ENCODE measurements around the gene MSH3.

Gene MSH3

GRCh38 chr5:80668016-80668969, 13.8 kb downstream of the MSH3 start:
- TF ChIP-seq CTCF (IDR thresholded peaks at IDR 0.05; ENCODE audit: low read depth, low read length), result no peak
- DNase-seq (ENCODE audit: extremely low read depth, low read depth), result no peak

GRCh38 chr5:80672140-80672736, 17.8 kb downstream of the MSH3 start:
- DNase-seq (ENCODE audit: extremely low read depth, low read depth), result peak; percentile 44
- peak; percentile 91 for TF ChIP-seq CTCF (IDR thresholded peaks at IDR 0.05; ENCODE audit: low read depth, low read length)

- no peak for DNase-seq (ENCODE audit: extremely low read depth, low read depth)
- no peak for TF ChIP-seq CTCF (IDR thresholded peaks at IDR 0.05; ENCODE audit: low read depth, low read length)
Measured at GRCh38 chr5:80676706-80677105, 22.3 kb downstream of the MSH3 start.

- TF ChIP-seq CTCF (IDR thresholded peaks at IDR 0.05; ENCODE audit: low read depth, low read length), result peak; percentile 35
- peak; percentile 1 for DNase-seq (ENCODE audit: extremely low read depth, low read depth)
Measured at GRCh38 chr5:80686757-80687156, 32.3 kb downstream of the MSH3 start.

GRCh38 chr5:80688648-80689420, 34.4 kb downstream of the MSH3 start:
- TF ChIP-seq CTCF (IDR thresholded peaks at IDR 0.05; ENCODE audit: low read depth, low read length), result no peak
- DNase-seq (ENCODE audit: extremely low read depth, low read depth), result no peak

- no peak for TF ChIP-seq CTCF (IDR thresholded peaks at IDR 0.05; ENCODE audit: low read depth, low read length)
- no peak for DNase-seq (ENCODE audit: extremely low read depth, low read depth)
Measured at GRCh38 chr5:80689627-80690026, 35.2 kb downstream of the MSH3 start.

All from AG09319 (cell line).